Panc1 (cell line): ENCODE data around the gene ETFA.

Experiments used
- POLR2AphosphoS5 ChIP-seq: IDR thresholded peaks from 2 replicates; pipeline ENCODE4 v1.6.1; 2012; ENCODE audit warnings: mild to moderate bottlenecking, low read depth, low read length, moderate library complexity
- SIN3A ChIP-seq: IDR thresholded peaks from 2 replicates; pipeline ENCODE4 v1.6.1; 2012; ENCODE audit warnings: low read depth, mild to moderate bottlenecking, low read length, moderate library complexity, borderline replicate concordance; ENCODE audit not compliant: insufficient read depth
- TCF7L2 ChIP-seq: IDR thresholded peaks from 2 replicates; pipeline ENCODE4 v1.6.1; 2011; ENCODE audit warnings: mild to moderate bottlenecking, low read depth, low read length, inconsistent platforms
- TF ChIP-seq, protein P1 (sequence below): fragments of 450-650 bp; IDR thresholded peaks from 2 replicates; pipeline ENCODE4 v1.5.1; 2017; ENCODE audit warnings: mild to moderate bottlenecking

DNA sequence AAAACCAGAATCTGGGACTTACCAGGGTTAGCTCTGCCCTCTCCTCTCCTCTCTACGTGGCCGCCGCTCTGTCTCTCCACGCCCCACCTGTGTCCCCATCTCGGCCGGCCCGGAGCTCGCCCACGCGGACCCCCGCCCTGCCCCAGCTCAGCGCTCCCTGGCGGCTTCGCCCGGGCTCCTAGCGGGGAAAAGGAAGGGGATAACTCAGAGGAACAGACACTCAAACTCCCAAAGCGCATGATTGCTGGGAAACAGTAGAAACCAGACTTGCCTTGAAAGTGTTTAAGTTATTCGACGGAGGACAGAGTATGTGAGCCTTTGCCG lies 30.8 kb upstream of the ETFA start:
- TF ChIP-seq, protein P1, sequence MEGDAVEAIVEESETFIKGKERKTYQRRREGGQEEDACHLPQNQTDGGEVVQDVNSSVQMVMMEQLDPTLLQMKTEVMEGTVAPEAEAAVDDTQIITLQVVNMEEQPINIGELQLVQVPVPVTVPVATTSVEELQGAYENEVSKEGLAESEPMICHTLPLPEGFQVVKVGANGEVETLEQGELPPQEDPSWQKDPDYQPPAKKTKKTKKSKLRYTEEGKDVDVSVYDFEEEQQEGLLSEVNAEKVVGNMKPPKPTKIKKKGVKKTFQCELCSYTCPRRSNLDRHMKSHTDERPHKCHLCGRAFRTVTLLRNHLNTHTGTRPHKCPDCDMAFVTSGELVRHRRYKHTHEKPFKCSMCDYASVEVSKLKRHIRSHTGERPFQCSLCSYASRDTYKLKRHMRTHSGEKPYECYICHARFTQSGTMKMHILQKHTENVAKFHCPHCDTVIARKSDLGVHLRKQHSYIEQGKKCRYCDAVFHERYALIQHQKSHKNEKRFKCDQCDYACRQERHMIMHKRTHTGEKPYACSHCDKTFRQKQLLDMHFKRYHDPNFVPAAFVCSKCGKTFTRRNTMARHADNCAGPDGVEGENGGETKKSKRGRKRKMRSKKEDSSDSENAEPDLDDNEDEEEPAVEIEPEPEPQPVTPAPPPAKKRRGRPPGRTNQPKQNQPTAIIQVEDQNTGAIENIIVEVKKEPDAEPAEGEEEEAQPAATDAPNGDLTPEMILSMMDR = no peak
- TF ChIP-seq TCF7L2 (no peak), SIN3A (no peak), POLR2AphosphoS5 (no peak)
